Stomach (tissue), 4 donors: ENCODE measurements around the gene C4B.

Experiments
- CTCF ChIP-seq, 7 experiments: fragments of 450-650 bp in 4 of 7; fragments of 200-600 bp in 3 of 7; sonication (generic) in 3 of 7; IDR thresholded peaks; one replicate each; pipeline ENCODE4 v1.5.1; 2016 to 2019; ENCODE audit warnings: antibody characterized with exemption in 7 of 7, control low read depth in 2 of 7, mild to moderate bottlenecking in 1 of 7
- POLR2A ChIP-seq, 4 donors: fragments of 450-650 bp; IDR thresholded peaks; one replicate each; pipeline ENCODE4 v1.6.1; 2016; ENCODE audit warnings: antibody characterized with exemption in 4 of 4, control low read depth in 2 of 4, mild to moderate bottlenecking in 1 of 4, moderate library complexity in 1 of 4
- POLR2AphosphoS5 ChIP-seq, 3 donors: sonication (generic); formaldehyde crosslinking; IDR thresholded peaks; one replicate each; pipeline ENCODE4 v1.6.1; 2016; ENCODE audit warnings: antibody characterized with exemption in 3 of 3

- TF ChIP-seq CTCF (IDR thresholded peaks at IDR 0.05) (no peak), POLR2AphosphoS5 (IDR thresholded peaks at IDR 0.05) (no peak), POLR2A (IDR thresholded peaks at IDR 0.05) (no peak)
Observed at GRCh38 chr6:32058511-32058963, 43.9 kb downstream of the C4B start.
